Testis (tissue), 2 donors: Measurements from ENCODE around the gene ENDOV.

Experiments used
- POLR2A ChIP-seq: fragments of 450-650 bp; IDR thresholded peaks from one replicate; pipeline ENCODE4 v1.6.1; 2017; ENCODE audit warnings: antibody characterized with exemption, mild to moderate bottlenecking, moderate library complexity
- TF ChIP-seq, protein P1 (sequence below), 3 experiments: fragments of 450-650 bp in 2 of 3; fragments of 200-600 bp in 1 of 3; sonication (generic) in 1 of 3; IDR thresholded peaks; one replicate each; pipeline ENCODE4 v1.5.1; 2016 to 2019; ENCODE audit warnings: antibody characterized with exemption in 3 of 3, mild to moderate bottlenecking in 2 of 3, moderate library complexity in 1 of 3

- no peak for TF ChIP-seq POLR2A
- TF ChIP-seq, protein P1, sequence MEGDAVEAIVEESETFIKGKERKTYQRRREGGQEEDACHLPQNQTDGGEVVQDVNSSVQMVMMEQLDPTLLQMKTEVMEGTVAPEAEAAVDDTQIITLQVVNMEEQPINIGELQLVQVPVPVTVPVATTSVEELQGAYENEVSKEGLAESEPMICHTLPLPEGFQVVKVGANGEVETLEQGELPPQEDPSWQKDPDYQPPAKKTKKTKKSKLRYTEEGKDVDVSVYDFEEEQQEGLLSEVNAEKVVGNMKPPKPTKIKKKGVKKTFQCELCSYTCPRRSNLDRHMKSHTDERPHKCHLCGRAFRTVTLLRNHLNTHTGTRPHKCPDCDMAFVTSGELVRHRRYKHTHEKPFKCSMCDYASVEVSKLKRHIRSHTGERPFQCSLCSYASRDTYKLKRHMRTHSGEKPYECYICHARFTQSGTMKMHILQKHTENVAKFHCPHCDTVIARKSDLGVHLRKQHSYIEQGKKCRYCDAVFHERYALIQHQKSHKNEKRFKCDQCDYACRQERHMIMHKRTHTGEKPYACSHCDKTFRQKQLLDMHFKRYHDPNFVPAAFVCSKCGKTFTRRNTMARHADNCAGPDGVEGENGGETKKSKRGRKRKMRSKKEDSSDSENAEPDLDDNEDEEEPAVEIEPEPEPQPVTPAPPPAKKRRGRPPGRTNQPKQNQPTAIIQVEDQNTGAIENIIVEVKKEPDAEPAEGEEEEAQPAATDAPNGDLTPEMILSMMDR (IDR thresholded peaks at IDR 0.05): no peak
Measured at GRCh38 chr17:80416940-80417293, 1.9 kb downstream of the ENDOV start.
